Right renal pelvis (tissue), 4 donors: ENCODE results near the gene GNG2. TPM values are rescaled to one million over a fixed set of nuclear protein-coding genes. Genes with fewer than 3 reads are reported as not detected.
"Not testable (repeated sequence)": the region's sequence is repeated elsewhere in the genome, so short reads cannot be mapped to it uniquely, and the experiment has no call there.

Source experiments
- DNase-seq, 4 donors: peaks; one replicate each; pipeline ENCODE4 v3.0.0-alpha.2; 2013; ENCODE audit warnings: low read depth in 4 of 4, low spot score in 3 of 4, missing footprints in 1 of 4
- polyA plus RNA-seq, 4 donors: library from polyadenylated mRNA; unstranded; fragments of 120-200 nt; gene quantifications; one replicate each; pipeline ENCODE4 v1.2.1, GENCODE V29; 2013; ENCODE audit not compliant: insufficient read length in 4 of 4

The GNG2 gene
- polyA plus RNA-seq, 4 donors, result 65.0 to 92.0 (median 87.2) TPM

DNA sequence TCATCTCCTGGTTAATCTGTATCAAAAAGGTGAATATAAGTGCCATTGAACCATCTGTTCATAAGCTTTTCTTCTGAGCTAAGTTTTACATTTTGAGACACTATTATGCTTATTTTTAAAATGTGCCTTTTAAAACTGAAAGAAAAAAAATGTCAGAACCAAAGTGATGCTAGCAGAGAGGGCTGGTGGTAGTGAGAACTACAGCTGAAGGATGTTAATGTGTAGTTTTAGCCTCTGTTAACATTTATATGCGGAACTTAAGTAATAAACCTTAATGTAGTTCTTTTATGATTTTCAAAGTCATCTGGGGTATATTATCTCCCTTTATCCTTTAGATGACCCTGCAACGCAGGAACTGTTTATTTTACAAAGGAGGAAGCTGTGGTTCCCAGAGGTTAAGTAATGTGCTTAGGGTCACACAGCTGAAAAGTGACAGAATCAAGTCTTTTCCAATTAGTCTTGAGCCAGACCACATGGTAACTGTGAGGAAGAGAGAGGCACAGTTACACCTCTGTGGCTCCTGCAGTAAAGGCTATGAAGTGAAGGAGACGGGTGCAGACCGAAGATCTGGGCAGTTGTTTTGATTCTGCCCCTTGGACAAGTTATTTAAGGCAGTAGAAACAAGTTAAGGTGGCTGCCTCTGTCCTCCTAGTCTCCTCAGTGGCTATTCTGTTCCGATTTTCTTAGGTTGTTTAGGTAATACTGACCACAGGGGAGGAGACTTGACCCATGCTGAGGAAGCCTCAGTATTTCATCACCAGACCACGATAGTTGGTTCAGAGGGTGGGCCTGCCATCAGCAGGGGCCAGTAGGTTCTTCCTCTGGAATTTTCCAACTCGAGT lies 23.9 kb downstream of the GNG2 start:
- DNase-seq, result peak; percentile 18 to 46 (median 38)

DNA sequence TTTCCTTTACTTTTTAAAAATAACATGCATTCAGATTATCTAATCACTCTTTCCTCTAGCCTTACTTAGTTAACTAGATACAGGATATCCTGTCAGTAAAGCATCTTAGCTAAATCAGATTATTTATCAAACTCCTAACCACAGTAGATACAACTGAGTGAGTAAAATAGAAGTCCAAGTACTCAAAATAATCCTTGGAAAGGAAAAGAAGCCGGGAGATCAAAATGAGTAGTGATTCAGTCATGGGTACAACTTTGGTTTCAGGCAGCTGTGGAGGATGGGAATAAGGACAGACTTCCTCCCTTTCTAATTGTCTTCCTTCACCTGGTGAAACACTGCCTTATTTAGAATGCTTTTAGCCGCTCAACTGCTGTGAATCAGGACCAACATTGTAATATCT lies 29.4 kb downstream of the GNG2 start:
- no peak for DNase-seq

DNA sequence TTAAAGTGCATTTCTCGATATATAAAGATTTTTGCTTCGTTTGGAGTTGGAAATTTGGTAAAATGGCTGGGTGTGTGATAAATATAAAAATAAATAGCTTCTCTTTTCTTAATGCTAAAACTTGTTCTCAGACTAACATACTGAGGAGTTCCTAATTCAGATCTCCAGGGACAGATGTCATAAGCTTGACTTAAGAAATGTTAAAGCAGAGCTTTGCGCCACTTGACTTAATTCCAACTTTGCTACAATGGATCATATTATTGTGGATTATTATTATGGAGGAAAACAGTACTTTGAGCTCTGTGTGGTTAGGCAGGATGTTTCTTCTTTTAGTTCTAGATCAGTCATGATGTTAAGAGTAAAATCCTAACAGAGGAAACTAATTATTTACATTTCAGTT lies 33.8 kb downstream of the GNG2 start:
- DNase-seq, result no peak

GRCh38 chr14:51895375-51895774 lies 35.0 kb downstream of the GNG2 start:
- DNase-seq, result no peak

GRCh38 chr14:51897791-51898355 lies 37.5 kb downstream of the GNG2 start:
- no peak for DNase-seq

GRCh38 chr14:51901475-51902024 lies 41.1 kb downstream of the GNG2 start:
- no peak for DNase-seq

DNA sequence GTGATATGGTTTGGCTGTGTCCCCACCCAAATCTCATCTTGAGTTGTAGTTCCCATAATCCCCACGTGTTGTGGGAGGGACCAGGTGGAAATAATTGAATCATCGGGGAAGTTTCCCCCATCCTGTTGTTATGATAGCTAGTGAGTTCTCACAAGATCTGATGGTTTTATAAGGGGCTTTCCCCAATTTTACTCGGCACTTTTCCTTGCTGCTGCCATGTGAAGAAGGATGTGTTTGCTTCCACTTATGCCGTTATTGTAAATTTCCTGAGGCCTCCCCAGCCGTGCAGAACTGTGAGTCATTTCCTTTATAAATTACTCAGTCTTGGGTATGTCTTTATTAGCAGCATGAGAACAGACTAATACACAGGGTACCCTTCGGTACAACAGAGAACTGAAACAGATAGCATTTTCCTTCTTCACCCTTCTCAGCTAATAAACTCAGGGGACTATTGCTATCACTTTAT lies 45.3 kb downstream of the GNG2 start:
- DNase-seq, result not testable (repeated sequence)

GRCh38 chr14:51908086-51908485 lies 47.7 kb downstream of the GNG2 start:
- no peak for DNase-seq

DNA sequence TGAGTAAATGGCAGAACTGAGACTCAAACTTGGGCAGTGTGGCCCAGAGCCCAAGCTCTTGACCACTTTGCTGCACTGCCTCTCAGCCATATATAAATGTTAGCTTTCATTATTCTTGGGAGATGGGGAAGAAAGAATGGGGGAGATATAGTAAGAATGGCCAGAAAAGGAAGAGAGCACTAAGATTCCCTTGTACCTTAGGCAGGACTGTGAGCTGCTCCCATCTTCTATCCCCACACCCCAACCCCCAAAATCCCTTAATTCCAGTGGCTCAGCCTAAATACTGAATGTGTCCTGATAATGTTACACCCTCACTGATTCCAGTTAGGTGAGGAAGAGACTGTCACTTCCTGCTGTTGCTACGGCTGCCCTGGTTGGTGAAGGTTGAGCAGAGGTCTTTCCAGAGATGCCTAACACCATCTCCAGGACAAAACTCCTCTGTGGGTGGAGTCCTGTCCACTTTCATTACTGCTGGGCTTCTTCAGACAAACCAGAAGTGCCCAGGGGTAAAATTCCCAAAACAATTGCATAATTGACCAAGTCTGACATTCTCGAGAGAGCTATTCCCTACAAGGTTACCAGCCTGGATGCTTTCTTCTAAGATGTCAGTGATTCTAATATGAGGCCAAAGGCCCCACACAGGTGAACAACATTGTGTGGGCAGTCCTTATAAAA lies 51.8 kb downstream of the GNG2 start:
- no peak for DNase-seq

- no peak for DNase-seq
Measured at GRCh38 chr14:51914310-51914709, 53.9 kb downstream of the GNG2 start.

DNA sequence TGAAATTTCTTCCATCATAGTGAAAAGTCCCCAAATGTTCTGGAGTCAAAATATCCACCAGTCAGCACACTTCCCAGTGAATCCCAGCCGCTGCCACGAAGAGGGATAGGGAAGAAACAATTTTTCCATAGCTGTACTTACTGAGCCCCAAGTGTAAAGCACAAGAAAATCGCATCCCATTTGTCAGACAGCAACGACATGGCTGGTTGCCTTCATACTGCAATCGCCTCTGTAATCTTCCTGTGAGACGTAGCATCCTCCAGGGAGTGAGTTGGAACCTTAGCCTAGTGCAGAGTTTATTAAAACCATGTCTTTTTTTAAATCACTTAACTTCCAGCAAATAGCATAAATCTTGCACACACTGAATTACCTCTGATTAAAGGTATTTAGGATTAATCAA lies 56.8 kb downstream of the GNG2 start:
- DNase-seq, result no peak

DNA sequence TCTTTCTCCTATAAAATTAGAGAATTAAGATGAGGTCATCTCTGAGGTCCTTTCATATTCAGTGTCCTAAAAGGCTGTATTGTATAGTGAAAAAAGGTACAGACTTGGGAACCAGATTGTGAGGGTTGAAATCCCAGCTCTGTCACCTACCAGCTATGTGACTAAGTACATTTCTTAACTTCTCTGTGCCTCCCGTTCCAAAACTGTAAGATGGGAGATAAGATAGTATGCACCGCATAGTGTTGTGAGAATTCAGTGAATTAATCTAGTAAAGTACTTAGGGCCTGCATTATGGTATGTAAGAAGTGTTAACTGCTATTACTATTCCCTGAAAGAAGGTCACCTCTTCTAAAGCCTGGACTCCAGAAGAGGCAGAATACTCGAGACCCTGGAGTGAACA lies 60.6 kb downstream of the GNG2 start:
- DNase-seq, result no peak

DNA sequence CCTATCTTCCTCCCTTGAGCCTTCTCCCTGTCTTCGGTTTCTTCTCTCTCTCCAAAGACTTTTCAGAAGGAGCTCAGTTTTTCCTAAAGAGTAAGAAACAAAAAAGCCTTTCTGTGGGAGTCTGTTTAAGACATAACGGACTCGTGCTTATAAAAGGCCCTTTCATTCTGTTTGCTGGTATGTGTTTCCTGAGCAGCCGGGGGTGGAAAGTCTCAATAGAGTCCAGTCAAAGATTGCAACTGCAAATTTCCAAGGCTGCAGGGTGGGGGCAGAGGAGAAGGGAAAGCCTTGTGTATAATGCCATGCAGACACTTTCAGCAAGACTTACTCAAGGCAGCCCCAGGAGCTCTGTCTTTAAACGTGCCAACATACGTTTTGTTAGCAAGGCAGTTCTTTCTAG lies 62.2 kb downstream of the GNG2 start:
- DNase-seq, result peak in 1 of 4 donors; percentile 4

DNA sequence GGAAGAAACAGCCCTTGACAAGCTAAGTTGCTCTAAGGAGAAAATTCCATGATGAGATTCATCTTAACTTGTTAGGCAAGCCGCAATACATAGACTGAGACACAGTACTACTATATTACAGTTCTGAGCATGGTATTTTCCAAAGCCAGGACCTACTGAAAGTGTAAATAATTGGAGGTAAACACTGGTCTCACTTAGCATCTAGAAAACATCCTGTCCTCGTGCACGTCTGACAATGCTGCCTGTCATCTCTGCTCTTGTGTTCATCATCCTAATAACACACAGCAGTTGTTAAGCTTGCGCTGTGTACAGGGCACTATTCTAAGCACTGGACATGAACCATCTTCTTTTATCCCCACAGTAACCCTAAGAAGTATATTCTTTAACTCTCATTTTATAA lies 64.2 kb downstream of the GNG2 start:
- DNase-seq, result no peak

DNA sequence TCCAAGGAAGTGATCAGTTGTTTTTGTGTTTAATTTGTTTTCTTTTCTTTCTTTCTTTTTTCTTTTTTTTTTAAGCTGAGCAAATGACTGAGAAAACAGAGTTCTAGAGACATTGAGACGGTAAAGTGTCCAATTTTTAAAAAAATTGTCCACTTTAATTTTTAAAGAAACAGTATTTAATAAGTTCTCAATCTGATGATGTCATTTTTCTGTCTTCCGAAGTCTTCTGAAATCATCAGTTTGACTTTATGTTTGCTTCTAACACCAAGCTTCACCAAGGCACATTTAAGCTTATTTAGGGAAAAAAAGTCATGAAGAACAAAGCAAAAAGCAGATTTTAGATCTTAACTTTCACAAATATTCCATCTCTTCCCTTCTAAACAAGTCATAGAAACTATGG lies 65.6 kb downstream of the GNG2 start:
- DNase-seq, result no peak

DNA sequence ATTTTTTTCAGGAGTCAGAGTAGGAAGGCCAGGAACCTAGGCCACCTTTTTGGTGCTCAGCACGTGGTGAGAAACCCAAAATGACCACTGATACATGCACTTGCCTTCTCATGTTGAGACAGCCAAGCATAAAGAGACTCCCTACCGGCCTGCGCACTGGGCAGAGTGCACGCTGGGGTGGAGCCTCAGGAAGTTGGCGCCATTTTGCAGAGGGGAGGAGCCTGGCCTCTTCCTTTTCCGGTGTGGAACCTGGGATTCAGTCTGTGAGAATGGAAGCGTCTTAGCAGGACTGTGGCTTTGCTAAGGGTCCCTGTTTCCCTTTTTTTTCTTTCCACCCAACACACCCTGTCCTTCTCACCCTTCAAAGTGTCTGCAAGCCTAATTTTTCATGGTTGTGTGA lies 66.0 kb downstream of the GNG2 start:
- no peak for DNase-seq

GRCh38 chr14:51928568-51928967 lies 68.2 kb downstream of the GNG2 start:
- no peak for DNase-seq

- no peak for DNase-seq
Measured at GRCh38 chr14:51929166-51929565, 68.8 kb downstream of the GNG2 start.

- no peak for DNase-seq
Measured at GRCh38 chr14:51929910-51930682, 69.7 kb downstream of the GNG2 start.

DNA sequence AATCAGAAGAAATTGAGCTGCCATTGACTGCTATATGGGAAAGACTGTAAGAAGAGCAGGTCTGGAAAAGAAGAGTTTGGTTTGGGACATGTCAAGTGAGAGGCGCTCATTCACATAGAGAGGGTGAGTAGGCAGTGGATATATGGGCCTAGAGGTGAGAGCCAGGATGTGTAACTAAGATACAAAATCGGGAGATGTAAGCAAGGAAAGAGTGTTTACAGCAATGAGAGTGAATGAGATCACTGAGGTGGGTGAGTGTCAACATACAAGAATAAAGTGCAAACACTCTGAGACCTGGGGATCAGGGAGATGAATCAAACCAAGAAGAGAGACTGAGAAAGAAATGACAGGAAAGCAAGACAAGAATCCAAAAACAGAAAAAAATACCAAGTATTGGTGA lies 70.9 kb downstream of the GNG2 start:
- DNase-seq, result no peak

- no peak for DNase-seq
Measured at GRCh38 chr14:51933191-51933590, 72.8 kb downstream of the GNG2 start.
